HG03064 (cell line): ENCODE measurements around the gene APRT.
"Not testable (repeated sequence)": the region's sequence is repeated elsewhere in the genome, so short reads cannot be mapped to it uniquely, and the experiment has no call there.

Source experiments
- ATAC-seq: cut with Tn5 transposase; IDR thresholded peaks from one replicate; pipeline ENCODE4 v1.9.1; 2021; ENCODE audit warnings: low read depth; ENCODE audit not compliant: unreplicated experiment

Gene APRT

GRCh38 chr16:88823646-88824045, 11.9 kb upstream of the APRT start:
- not testable (repeated sequence) for ATAC-seq

- ATAC-seq: no peak
Measured at GRCh38 chr16:88822281-88823040, 10.7 kb upstream of the APRT start.

GRCh38 chr16:88821168-88821850, 9.6 kb upstream of the APRT start:
- ATAC-seq: no peak

GRCh38 chr16:88820385-88821025, 8.8 kb upstream of the APRT start:
- ATAC-seq: no peak

GRCh38 chr16:88819126-88819525, 7.4 kb upstream of the APRT start:
- ATAC-seq: no peak

- no peak for ATAC-seq
Measured at GRCh38 chr16:88818575-88818874, 6.8 kb upstream of the APRT start.

- ATAC-seq: no peak
Measured at GRCh38 chr16:88817785-88818574, 6.3 kb upstream of the APRT start.

- no peak for ATAC-seq
Measured at GRCh38 chr16:88816736-88817535, 5.2 kb upstream of the APRT start.

- no peak for ATAC-seq
Measured at GRCh38 chr16:88815901-88816589, 4.3 kb upstream of the APRT start.

- ATAC-seq: no peak
Measured at GRCh38 chr16:88815227-88815626, 3.5 kb upstream of the APRT start.

- ATAC-seq: no peak
Measured at GRCh38 chr16:88814144-88814502, 2.4 kb upstream of the APRT start.

- no peak for ATAC-seq
Measured at GRCh38 chr16:88813269-88814143, 1.8 kb upstream of the APRT start.

- no peak for ATAC-seq
Measured at GRCh38 chr16:88812513-88813268, 963 bp upstream of the APRT start.

GRCh38 chr16:88810912-88811768, 588 bp downstream of the APRT start:
- peak; percentile 49 for ATAC-seq

- ATAC-seq: no peak
Measured at GRCh38 chr16:88810166-88810911, 1.4 kb downstream of the APRT start.

- no peak for ATAC-seq
Measured at GRCh38 chr16:88809676-88810165, 2.0 kb downstream of the APRT start.
